ENCODE measurements around the gene TEK. TPM values are rescaled to one million over a fixed set of nuclear protein-coding genes. Genes with fewer than 3 reads are reported as not detected.

TEK gene
- polyA plus RNA-seq, 1 donor (not counting 4 experiments of a cell fraction or from before 2014, with no cell fraction given) = 0.03 TPM

DNA sequence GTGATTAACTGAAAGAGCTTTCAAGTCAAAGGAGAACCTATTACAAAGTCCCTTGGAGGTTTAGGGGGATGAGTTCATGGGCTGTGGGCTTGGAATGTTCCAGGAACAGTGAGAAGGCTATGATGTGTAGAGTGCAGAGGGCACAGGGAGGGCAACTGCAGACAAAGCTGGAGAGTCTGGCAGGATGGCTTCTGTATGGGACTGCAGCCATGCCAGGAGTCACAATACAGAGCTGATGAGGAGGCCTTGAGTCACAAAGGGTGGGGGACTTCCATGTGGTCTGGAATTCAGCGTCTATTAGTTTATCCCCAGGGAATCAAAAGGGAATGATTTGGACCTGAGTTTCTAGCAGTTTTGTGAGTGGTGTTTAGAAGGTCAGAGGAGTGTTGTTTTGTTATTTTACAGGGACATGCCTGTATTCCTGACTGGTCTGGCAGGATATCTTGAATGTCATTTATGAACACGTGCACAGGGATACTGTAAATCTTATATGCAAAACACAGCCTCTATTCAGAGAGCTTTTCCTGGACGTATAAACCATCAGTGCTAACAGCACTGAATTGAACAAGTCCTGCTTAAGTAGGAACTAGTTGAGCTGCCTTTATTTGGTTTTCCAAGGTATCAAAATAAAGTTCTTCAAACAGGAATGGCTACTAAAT is 14.3 kb upstream of the TEK start:
- Histone ChIP-seq H3K4me3 (ENCODE audit: control insufficient read depth in 2 of 3, extremely low read depth in 1 of 3, insufficient read depth in 2 of 3, low read depth in 1 of 3, low read length in 3 of 3) (no peak overlapping the region), H3K9me1 (ENCODE audit: control insufficient read depth, extremely low read depth, insufficient read depth, low read length) (no peaks in the 10 kb centered on the region), H3K27ac (ENCODE audit: control insufficient read depth, insufficient read depth, low read length) (no peak overlapping the region), H2AFZ (ENCODE audit: control insufficient read depth, low read length) (peak overlapping the region; percentile 15), H3K27me3 (ENCODE audit: control insufficient read depth, extremely low read depth, insufficient read depth, low read length) (no peaks in the 10 kb centered on the region), H3K9ac (ENCODE audit: control insufficient read depth, extremely low read depth, insufficient read depth, low read length) (no peak overlapping the region), H3K9me3 (ENCODE audit: control insufficient read depth, low read depth, low read length) (no peaks in the 10 kb centered on the region), H3K4me1 (ENCODE audit: control insufficient read depth, extremely low read depth, insufficient read depth, low read length) (peaks cover 8% of the 10 kb centered on the region), H4K20me1 (ENCODE audit: control insufficient read depth, extremely low read depth, insufficient read depth, low read length) (no peaks in the 10 kb centered on the region), H3K4me2 (ENCODE audit: control insufficient read depth, extremely low read depth, insufficient read depth, low read depth, low read length) (peak overlapping the region; percentile 17), H3K36me3 (ENCODE audit: control insufficient read depth in 2 of 2, extremely low read depth in 1 of 2, insufficient read depth in 2 of 2, low read length in 2 of 2) (no peaks in the 10 kb centered on the region), H3K79me2 (ENCODE audit: control insufficient read depth, insufficient read depth, low read length) (no peaks in the 10 kb centered on the region)
- no peak for DNase-seq (ENCODE audit: low read depth, low spot score)
- FAIRE-seq = peak; percentile 84
- dilution Hi-C loops (cut with MboI; ENCODE audit: extremely low pct_ligation_motif_present, low sequenced_read_pairs) = no loop called here
- no peak for TF ChIP-seq EZH2 (IDR thresholded peaks at IDR 0.05; ENCODE audit: low read length)
- TF ChIP-seq, protein P1, sequence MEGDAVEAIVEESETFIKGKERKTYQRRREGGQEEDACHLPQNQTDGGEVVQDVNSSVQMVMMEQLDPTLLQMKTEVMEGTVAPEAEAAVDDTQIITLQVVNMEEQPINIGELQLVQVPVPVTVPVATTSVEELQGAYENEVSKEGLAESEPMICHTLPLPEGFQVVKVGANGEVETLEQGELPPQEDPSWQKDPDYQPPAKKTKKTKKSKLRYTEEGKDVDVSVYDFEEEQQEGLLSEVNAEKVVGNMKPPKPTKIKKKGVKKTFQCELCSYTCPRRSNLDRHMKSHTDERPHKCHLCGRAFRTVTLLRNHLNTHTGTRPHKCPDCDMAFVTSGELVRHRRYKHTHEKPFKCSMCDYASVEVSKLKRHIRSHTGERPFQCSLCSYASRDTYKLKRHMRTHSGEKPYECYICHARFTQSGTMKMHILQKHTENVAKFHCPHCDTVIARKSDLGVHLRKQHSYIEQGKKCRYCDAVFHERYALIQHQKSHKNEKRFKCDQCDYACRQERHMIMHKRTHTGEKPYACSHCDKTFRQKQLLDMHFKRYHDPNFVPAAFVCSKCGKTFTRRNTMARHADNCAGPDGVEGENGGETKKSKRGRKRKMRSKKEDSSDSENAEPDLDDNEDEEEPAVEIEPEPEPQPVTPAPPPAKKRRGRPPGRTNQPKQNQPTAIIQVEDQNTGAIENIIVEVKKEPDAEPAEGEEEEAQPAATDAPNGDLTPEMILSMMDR (optimal IDR thresholded peaks at IDR 0.05 in 1 of 3, IDR thresholded peaks at IDR 0.05 in 1 of 3, conservative IDR thresholded peaks at IDR 0.05 in 1 of 3; ENCODE audit: extremely low read depth in 1 of 3, insufficient read depth in 2 of 3, low read length in 3 of 3) = no peak

GRCh38 chr9:27107241-27107640 is 1.8 kb upstream of the TEK start:
- H3K36me3 ChIP-seq (ENCODE audit: control insufficient read depth in 2 of 2, extremely low read depth in 1 of 2, insufficient read depth in 2 of 2, low read length in 2 of 2) = no peaks in the 10 kb centered on the region
- H3K79me2 ChIP-seq (ENCODE audit: control insufficient read depth, insufficient read depth, low read length) = no peaks in the 10 kb centered on the region
- dilution Hi-C loops (cut with MboI; ENCODE audit: extremely low pct_ligation_motif_present, low sequenced_read_pairs) = no loop called here
- no peak overlapping the region for H3K4me3 ChIP-seq (ENCODE audit: control insufficient read depth in 2 of 3, extremely low read depth in 1 of 3, insufficient read depth in 2 of 3, low read depth in 1 of 3, low read length in 3 of 3)
- no peaks in the 10 kb centered on the region for H3K27me3 ChIP-seq (ENCODE audit: control insufficient read depth, extremely low read depth, insufficient read depth, low read length)
- H3K9me3 ChIP-seq (ENCODE audit: control insufficient read depth, low read depth, low read length) = no peaks in the 10 kb centered on the region
- H2AFZ ChIP-seq (ENCODE audit: control insufficient read depth, low read length) = no peak overlapping the region
- no peak overlapping the region for H3K4me2 ChIP-seq (ENCODE audit: control insufficient read depth, extremely low read depth, insufficient read depth, low read depth, low read length)
- TF ChIP-seq EZH2 (IDR thresholded peaks at IDR 0.05; ENCODE audit: low read length) = no peak
- TF ChIP-seq, protein P1 (optimal IDR thresholded peaks at IDR 0.05 in 1 of 3, IDR thresholded peaks at IDR 0.05 in 1 of 3, conservative IDR thresholded peaks at IDR 0.05 in 1 of 3; ENCODE audit: extremely low read depth in 1 of 3, insufficient read depth in 2 of 3, low read length in 3 of 3) = no peak
- H4K20me1 ChIP-seq (ENCODE audit: control insufficient read depth, extremely low read depth, insufficient read depth, low read length) = no peaks in the 10 kb centered on the region
- FAIRE-seq (no peak), DNase-seq (ENCODE audit: low read depth, low spot score) (no peak)
- no peak overlapping the region for H3K27ac ChIP-seq (ENCODE audit: control insufficient read depth, insufficient read depth, low read length)
- H3K9ac ChIP-seq (ENCODE audit: control insufficient read depth, extremely low read depth, insufficient read depth, low read length) = no peak overlapping the region
- H3K9me1 ChIP-seq (ENCODE audit: control insufficient read depth, extremely low read depth, insufficient read depth, low read length) = no peaks in the 10 kb centered on the region
- H3K4me1 ChIP-seq (ENCODE audit: control insufficient read depth, extremely low read depth, insufficient read depth, low read length) = no peaks in the 10 kb centered on the region
